K562 (cell line): Measurements from ENCODE around the gene FLAD1. TPM values are rescaled to one million over a fixed set of nuclear protein-coding genes. Genes with fewer than 3 reads are reported as not detected.
A peak's percentile ranks its signal among the peaks of the same experiment; 100 is the strongest.

Experiments
- ATF7 ChIP-seq: fragments of 450-650 bp; IDR thresholded peaks from 2 replicates; pipeline ENCODE4 v1.7.1; 2014; ENCODE audit warnings: mild to moderate bottlenecking, moderate library complexity
- BRD9 ChIP-seq: fragments of 450-650 bp; IDR thresholded peaks from 2 replicates; pipeline ENCODE4 v1.6.1; 2018; ENCODE audit warnings: low read depth; ENCODE audit not compliant: partially characterized antibody
- C11orf30 ChIP-seq: fragments of 450-650 bp; IDR thresholded peaks from 2 replicates; pipeline ENCODE4 v1.6.1; 2016; ENCODE audit warnings: low read depth, mild to moderate bottlenecking
- DMBX1 ChIP-seq: fragments of 250-450 bp; sonication (Bioruptor Pico); IDR thresholded peaks from 2 replicates; pipeline ENCODE4 v1.8.0; 2022; ENCODE audit warnings: inconsistent platforms, mild to moderate bottlenecking, moderate library complexity, borderline replicate concordance
- E2F1 ChIP-seq: sonication (generic); formaldehyde crosslinking; IDR thresholded peaks from 2 replicates; pipeline ENCODE4 v1.8.1; 2023; ENCODE audit warnings: mild to moderate bottlenecking, missing genetic modification reagents, moderate library complexity
- E2F6 ChIP-seq, 2 experiments: IDR thresholded peaks; 2 replicates each; pipeline ENCODE4 v1.6.1; 2011; ENCODE audit warnings: borderline replicate concordance in 1 of 2, control low read depth in 1 of 2, low read depth in 1 of 2, low read length in 1 of 2, mild to moderate bottlenecking in 1 of 2, mixed read lengths in 1 of 2, moderate library complexity in 1 of 2; ENCODE audit not compliant: insufficient read depth in 1 of 2, insufficient read length in 1 of 2, poor library complexity in 1 of 2, severe bottlenecking in 1 of 2; ENCODE audit errors: extremely low read depth in 1 of 2
- EP300 ChIP-seq: IDR thresholded peaks from 2 replicates; pipeline ENCODE4 v1.6.1; 2012; ENCODE audit warnings: low read length, improper control_type of control experiment
- ETV1 ChIP-seq: fragments of 450-650 bp; conservative IDR thresholded peaks from 2 replicates; pipeline ENCODE4 v1.6.1; 2016; ENCODE audit warnings: missing genetic modification characterization, control low read depth, low read depth, missing compliant biosample characterization
- HNRNPK ChIP-seq: fragments of 200-400 bp; formaldehyde crosslinking; IDR thresholded peaks from one replicate; pipeline ENCODE4 v1.6.1; 2018; ENCODE audit warnings: mild to moderate bottlenecking, low read depth, low read length; ENCODE audit not compliant: poor library complexity, severe bottlenecking
- LEF1 ChIP-seq: fragments of 450-650 bp; IDR thresholded peaks from 2 replicates; pipeline ENCODE4 v1.6.1; 2016; ENCODE audit warnings: mild to moderate bottlenecking
- MTA2 ChIP-seq: fragments of 450-650 bp; IDR thresholded peaks from 2 replicates; pipeline ENCODE4 v1.6.1; 2016; ENCODE audit warnings: low read depth
- NFE2 ChIP-seq: IDR thresholded peaks from 2 replicates; pipeline ENCODE4 v1.6.1; 2014; ENCODE audit warnings: antibody characterized with exemption, low read depth
- NRF1 ChIP-seq, 2 experiments: fragments of 450-650 bp; IDR thresholded peaks in 1 of 2; conservative IDR thresholded peaks in 1 of 2; 2 replicates each; pipeline ENCODE4 v1.6.1; 2014; ENCODE audit warnings: mild to moderate bottlenecking in 2 of 2
- PHF8 ChIP-seq: fragments of 200-600 bp; sonication (generic); IDR thresholded peaks from 2 replicates; pipeline ENCODE4 v1.6.1; 2012; ENCODE audit warnings: mixed run types, mild to moderate bottlenecking, inconsistent platforms, low read length, moderate library complexity, borderline replicate concordance
- PKNOX1 ChIP-seq: fragments of 450-650 bp; IDR thresholded peaks from 2 replicates; pipeline ENCODE4 v1.6.1; 2016
- POLR2A ChIP-seq: fragments of 450-650 bp; conservative IDR thresholded peaks from 2 replicates; pipeline ENCODE4 v1.6.1; 2016
- POLR2AphosphoS5 ChIP-seq: IDR thresholded peaks from 2 replicates; pipeline ENCODE4 v1.6.1; 2011; ENCODE audit warnings: mild to moderate bottlenecking, low read depth, low read length, moderate library complexity; ENCODE audit not compliant: control insufficient read depth, insufficient read depth
- POLR2G ChIP-seq: fragments of 200-400 bp; formaldehyde crosslinking; IDR thresholded peaks from 2 replicates; pipeline ENCODE4 v1.6.1; 2017; ENCODE audit warnings: low read depth, mild to moderate bottlenecking, antibody characterized with exemption, low read length, moderate library complexity
- PRPF4 ChIP-seq: fragments of 200-400 bp; formaldehyde crosslinking; IDR thresholded peaks from one replicate; pipeline ENCODE4 v1.6.1; 2017; ENCODE audit warnings: low read length, low read depth, mild to moderate bottlenecking; ENCODE audit not compliant: insufficient read depth, poor library complexity, severe bottlenecking
- SPI1 ChIP-seq: IDR thresholded peaks from 2 replicates; pipeline ENCODE4 v1.6.1; 2011; ENCODE audit warnings: low read depth, low read length, control low read depth, borderline replicate concordance
- ZBTB7A ChIP-seq: IDR thresholded peaks from 2 replicates; pipeline ENCODE4 v1.6.1; 2011; ENCODE audit warnings: low read depth, mild to moderate bottlenecking, low read length, moderate library complexity, borderline replicate concordance; ENCODE audit not compliant: control insufficient read depth
- ZC3H8 ChIP-seq: fragments of 450-650 bp; IDR thresholded peaks from 2 replicates; pipeline ENCODE4 v1.6.1; 2017
- polyA plus RNA-seq, 8 experiments: library from polyadenylated mRNA; depleted of rRNA in 4 of 8; stranded (reverse) in 5 of 8; unstranded in 3 of 8; fragments of >200 nt; fragmentation: Nextera tagmentation in 2 of 8; fragmentation: Illumina TruSeq in 1 of 8; extraction: Ambion mirVana in 2 of 8; extraction: Trizol in 1 of 8; gene quantifications; 2 replicates each; pipeline versions ENCODE4 v1.2.1 to v1.2.3, GENCODE V29; 2011 to 2014; ENCODE audit warnings: inconsistent platforms in 1 of 8, missing spikeins in 1 of 8
- total RNA-seq, 7 experiments: library from RNA; depleted of rRNA in 6 of 7; stranded (reverse); fragments of >200 nt in 6 of 7; fragmentation: Illumina TruSeq in 2 of 7; extraction: Trizol in 2 of 7; gene quantifications; 2 replicates each; pipeline versions ENCODE4 v1.2.1 to v1.2.3, GENCODE V29; 2011 to 2021; ENCODE audit warnings: low replicate concordance in 1 of 7
- TF ChIP-seq, protein P1 (sequence below), 2 experiments: fragments of 450-650 bp in 1 of 2; sonication (generic) in 1 of 2; formaldehyde crosslinking in 1 of 2; IDR thresholded peaks in 1 of 2; conservative IDR thresholded peaks in 1 of 2; 2 replicates each; pipeline versions ENCODE4 v1.6.1 to v1.8.1; 2016 to 2023; ENCODE audit warnings: mild to moderate bottlenecking in 2 of 2, moderate library complexity in 2 of 2, inconsistent platforms in 1 of 2, missing genetic modification reagents in 1 of 2

The FLAD1 gene
- total and polyA plus RNA-seq, 9 of the 15 experiments (the other 6 are each of a cell fraction or from before 2014, with no cell fraction given), result 24.9 to 85.8 (median 67.0) TPM

DNA sequence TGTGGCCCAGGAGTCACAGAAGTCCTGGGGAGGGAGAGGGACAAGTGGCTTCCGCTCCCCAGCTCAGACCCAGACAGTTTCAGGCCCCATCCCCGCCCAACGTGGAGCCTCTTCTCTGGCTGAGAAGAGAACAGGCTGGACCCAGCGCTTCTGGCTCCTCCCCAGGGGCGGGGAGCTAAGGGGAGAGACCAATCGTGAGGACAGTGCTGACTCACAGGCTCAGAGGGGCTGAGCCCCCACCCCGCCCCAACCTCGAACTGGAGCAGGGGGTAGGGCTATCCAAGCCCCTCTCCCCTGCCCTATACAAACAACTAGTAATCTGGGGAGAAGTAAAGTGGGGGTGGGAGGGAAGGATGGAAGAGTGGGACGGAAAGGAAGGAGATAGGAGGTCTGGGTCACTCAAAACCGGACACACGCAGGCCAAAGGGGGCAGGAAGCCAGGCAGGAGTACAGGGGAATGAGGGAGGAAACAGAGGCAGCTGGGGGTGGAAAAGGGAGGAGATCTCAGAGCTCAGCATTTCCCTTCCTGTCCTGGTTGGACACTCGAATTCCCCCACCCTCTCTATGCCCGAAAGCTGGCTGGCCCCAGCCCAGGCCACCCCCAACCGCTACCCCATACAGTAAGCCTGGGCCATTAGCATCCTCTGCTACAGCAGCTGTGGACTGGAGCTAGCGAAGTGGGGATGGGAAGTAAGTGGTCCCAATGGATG lies 12.4 kb upstream of the FLAD1 start, which contains the start of gene SHC1 (continued):
- peak; percentile 34; the same call in 1 of the 2 replicates for TF ChIP-seq PHF8
- TF ChIP-seq E2F1 (CRISPR knock-in tag), result no peak
- TF ChIP-seq E2F6 (IDR thresholded peaks at IDR 0.05; ENCODE audit: borderline replicate concordance in 1 of 2, extremely low read depth in 1 of 2, insufficient read depth in 1 of 2, insufficient read length in 1 of 2, low read depth in 1 of 2, low read length in 1 of 2, poor library complexity in 1 of 2, severe bottlenecking in 1 of 2), result peak in 1 of 2 experiments; percentile 5
- peak; percentile 79 for TF ChIP-seq POLR2A
- peak; percentile 19; the same call in 1 of the 2 replicates for TF ChIP-seq EP300
- peak; percentile 97 for TF ChIP-seq ZBTB7A
- TF ChIP-seq NFE2, result peak; percentile 91
- TF ChIP-seq LEF1, result peak; percentile 47; the same call in 1 of the 2 replicates
- TF ChIP-seq ETV1 (tag), result 0 out of 2 replicates have a peak, but pooled peaks have one; percentile 18
- TF ChIP-seq DMBX1 (CRISPR knock-in tag), result no peak
- peak; percentile 33 to 34; a peak in 1 of 4 replicates for TF ChIP-seq NRF1 (conservative IDR thresholded peaks at IDR 0.05 in 1 of 2, IDR thresholded peaks at IDR 0.05 in 1 of 2)
- peak; percentile 82 for TF ChIP-seq POLR2G
- peak; percentile 71 for TF ChIP-seq POLR2AphosphoS5
- peak; percentile 50 for TF ChIP-seq ATF7
- TF ChIP-seq C11orf30, result peak; percentile 91
- TF ChIP-seq HNRNPK, result no peak
- 0 out of 2 replicates have a peak, but pooled peaks have one; percentile 5 for TF ChIP-seq SPI1
- TF ChIP-seq BRD9, result peak; percentile 44
- TF ChIP-seq, protein P1, sequence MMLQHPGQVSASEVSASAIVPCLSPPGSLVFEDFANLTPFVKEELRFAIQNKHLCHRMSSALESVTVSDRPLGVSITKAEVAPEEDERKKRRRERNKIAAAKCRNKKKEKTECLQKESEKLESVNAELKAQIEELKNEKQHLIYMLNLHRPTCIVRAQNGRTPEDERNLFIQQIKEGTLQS (IDR thresholded peaks at IDR 0.05), result peak; percentile 75
- TF ChIP-seq, protein P1 (CRISPR knock-in tag; conservative IDR thresholded peaks at IDR 0.05), result no peak
- 0 out of 2 replicates have a peak, but pooled peaks have one; percentile 19 for TF ChIP-seq MTA2
- no peak for TF ChIP-seq ZC3H8
- no peak for TF ChIP-seq PRPF4
- peak; percentile 30; the same call in 1 of the 2 replicates for TF ChIP-seq PKNOX1
